ENCODE results near the gene PPP2R5A. TPM values are rescaled to one million over a fixed set of nuclear protein-coding genes. Genes with fewer than 3 reads are reported as not detected.

Gene PPP2R5A
- total and polyA plus RNA-seq, 2 of the 13 experiments (the other 11 are each of a cell fraction or from before 2014, with no cell fraction given), result 22.0 to 31.4 TPM

DNA sequence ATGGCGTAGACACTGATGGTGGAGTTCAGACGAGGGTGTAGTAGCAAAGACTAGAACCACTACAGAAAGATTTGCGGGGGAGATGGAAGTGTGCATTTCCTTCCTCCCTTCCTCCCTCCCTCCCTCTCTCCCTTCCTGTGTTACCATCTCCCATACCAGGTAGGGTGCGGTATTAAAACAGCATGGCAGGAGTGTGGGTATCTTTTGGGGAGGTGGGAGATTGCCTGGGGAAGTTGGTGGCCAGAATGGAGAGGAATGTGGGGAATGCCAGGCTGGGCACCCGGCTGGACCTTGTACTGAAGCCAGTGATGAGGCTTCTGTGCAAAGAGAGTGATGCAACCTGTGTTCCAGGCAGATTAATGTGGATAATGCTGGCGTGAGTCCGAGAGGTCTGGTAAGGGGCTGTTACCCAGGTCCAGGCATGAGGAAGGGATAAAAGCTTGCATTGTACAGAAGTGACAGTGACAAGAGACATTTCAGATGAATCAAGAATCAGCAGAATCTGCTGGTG lies 30.3 kb upstream of the PPP2R5A start (continued):
- TF ChIP-seq NFKB2 (CRISPR knock-in tag; IDR thresholded peaks at IDR 0.05; ENCODE audit: borderline replicate concordance) (no peak), KDM5A (IDR thresholded peaks at IDR 0.05; ENCODE audit: borderline replicate concordance, low read length) (peak; percentile 15; the same call in 1 of the 2 replicates), ZNF317 (CRISPR knock-in tag; IDR thresholded peaks at IDR 0.05) (peak; percentile 70; the same call in 1 of the 2 replicates), ZNF569 (CRISPR knock-in tag; IDR thresholded peaks at IDR 0.05; ENCODE audit: borderline replicate concordance) (no peak), SAP130 (CRISPR knock-in tag; IDR thresholded peaks at IDR 0.05; ENCODE audit: low read depth) (peak; percentile 62; the same call in 1 of the 2 replicates), TGIF2 (CRISPR knock-in tag; IDR thresholded peaks at IDR 0.05) (peak; percentile 45; the same call in 1 of the 2 replicates), ZNF501 (CRISPR knock-in tag; IDR thresholded peaks at IDR 0.05) (no peak), IRF2 (CRISPR knock-in tag; IDR thresholded peaks at IDR 0.05) (peak; percentile 78), ZNF431 (CRISPR knock-in tag; IDR thresholded peaks at IDR 0.05; ENCODE audit: borderline replicate concordance, low read depth) (no peak), MED13 (CRISPR knock-in tag; IDR thresholded peaks at IDR 0.05) (no peak), ZNF10 (CRISPR knock-in tag; IDR thresholded peaks at IDR 0.05; ENCODE audit: borderline replicate concordance, low read depth) (no peak), ZNF891 (CRISPR knock-in tag; IDR thresholded peaks at IDR 0.05) (no peak), ZBTB8A (CRISPR knock-in tag; IDR thresholded peaks at IDR 0.05; ENCODE audit: borderline replicate concordance, low read depth) (no peak), SOX5 (CRISPR knock-in tag; IDR thresholded peaks at IDR 0.05; ENCODE audit: borderline replicate concordance) (peak; percentile 89), MNT (IDR thresholded peaks at IDR 0.05) (no peak), ZNF547 (CRISPR knock-in tag; IDR thresholded peaks at IDR 0.05) (no peak), DNMT1 (CRISPR knock-in tag; IDR thresholded peaks at IDR 0.05) (no peak), BRF2 (CRISPR knock-in tag; IDR thresholded peaks at IDR 0.05) (no peak)
- TF ChIP-seq, protein P1, sequence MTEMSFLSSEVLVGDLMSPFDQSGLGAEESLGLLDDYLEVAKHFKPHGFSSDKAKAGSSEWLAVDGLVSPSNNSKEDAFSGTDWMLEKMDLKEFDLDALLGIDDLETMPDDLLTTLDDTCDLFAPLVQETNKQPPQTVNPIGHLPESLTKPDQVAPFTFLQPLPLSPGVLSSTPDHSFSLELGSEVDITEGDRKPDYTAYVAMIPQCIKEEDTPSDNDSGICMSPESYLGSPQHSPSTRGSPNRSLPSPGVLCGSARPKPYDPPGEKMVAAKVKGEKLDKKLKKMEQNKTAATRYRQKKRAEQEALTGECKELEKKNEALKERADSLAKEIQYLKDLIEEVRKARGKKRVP (CRISPR knock-in tag; IDR thresholded peaks at IDR 0.05), result peak in 1 of 2 experiments; percentile 98; a peak in 2 of 4 replicates
- TF ChIP-seq, protein P2, sequence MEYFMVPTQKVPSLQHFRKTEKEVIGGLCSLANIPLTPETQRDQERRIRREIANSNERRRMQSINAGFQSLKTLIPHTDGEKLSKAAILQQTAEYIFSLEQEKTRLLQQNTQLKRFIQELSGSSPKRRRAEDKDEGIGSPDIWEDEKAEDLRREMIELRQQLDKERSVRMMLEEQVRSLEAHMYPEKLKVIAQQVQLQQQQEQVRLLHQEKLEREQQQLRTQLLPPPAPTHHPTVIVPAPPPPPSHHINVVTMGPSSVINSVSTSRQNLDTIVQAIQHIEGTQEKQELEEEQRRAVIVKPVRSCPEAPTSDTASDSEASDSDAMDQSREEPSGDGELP (IDR thresholded peaks at IDR 0.05; ENCODE audit: borderline replicate concordance, low read depth), result peak; percentile 73; the same call in 1 of the 2 replicates
- TF ChIP-seq, protein P3, sequence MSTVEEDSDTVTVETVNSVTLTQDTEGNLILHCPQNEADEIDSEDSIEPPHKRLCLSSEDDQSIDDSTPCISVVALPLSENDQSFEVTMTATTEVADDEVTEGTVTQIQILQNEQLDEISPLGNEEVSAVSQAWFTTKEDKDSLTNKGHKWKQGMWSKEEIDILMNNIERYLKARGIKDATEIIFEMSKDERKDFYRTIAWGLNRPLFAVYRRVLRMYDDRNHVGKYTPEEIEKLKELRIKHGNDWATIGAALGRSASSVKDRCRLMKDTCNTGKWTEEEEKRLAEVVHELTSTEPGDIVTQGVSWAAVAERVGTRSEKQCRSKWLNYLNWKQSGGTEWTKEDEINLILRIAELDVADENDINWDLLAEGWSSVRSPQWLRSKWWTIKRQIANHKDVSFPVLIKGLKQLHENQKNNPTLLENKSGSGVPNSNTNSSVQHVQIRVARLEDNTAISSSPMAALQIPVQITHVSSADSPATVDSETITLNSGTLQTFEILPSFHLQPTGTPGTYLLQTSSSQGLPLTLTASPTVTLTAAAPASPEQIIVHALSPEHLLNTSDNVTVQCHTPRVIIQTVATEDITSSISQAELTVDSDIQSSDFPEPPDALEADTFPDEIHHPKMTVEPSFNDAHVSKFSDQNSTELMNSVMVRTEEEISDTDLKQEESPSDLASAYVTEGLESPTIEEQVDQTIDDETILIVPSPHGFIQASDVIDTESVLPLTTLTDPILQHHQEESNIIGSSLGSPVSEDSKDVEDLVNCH (CRISPR knock-in tag; IDR thresholded peaks at IDR 0.05), result no peak
- TF ChIP-seq, protein P4, sequence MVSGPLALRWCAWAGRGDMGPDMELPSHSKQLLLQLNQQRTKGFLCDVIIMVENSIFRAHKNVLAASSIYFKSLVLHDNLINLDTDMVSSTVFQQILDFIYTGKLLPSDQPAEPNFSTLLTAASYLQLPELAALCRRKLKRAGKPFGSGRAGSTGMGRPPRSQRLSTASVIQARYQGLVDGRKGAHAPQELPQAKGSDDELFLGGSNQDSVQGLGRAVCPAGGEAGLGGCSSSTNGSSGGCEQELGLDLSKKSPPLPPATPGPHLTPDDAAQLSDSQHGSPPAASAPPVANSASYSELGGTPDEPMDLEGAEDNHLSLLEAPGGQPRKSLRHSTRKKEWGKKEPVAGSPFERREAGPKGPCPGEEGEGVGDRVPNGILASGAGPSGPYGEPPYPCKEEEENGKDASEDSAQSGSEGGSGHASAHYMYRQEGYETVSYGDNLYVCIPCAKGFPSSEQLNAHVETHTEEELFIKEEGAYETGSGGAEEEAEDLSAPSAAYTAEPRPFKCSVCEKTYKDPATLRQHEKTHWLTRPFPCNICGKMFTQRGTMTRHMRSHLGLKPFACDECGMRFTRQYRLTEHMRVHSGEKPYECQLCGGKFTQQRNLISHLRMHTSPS (CRISPR knock-in tag; IDR thresholded peaks at IDR 0.05; ENCODE audit: low read depth), result peak; percentile 98

Data from HepG2 (cell line).